Hematopoietic multipotent progenitor cell treated with erythropoietin and hydrocortisone succinate and interleukin-3 and kit ligand, for 4 days (in vitro differentiated cells): ENCODE data around the gene MBOAT7.
"Not testable (repeated sequence)": the region's sequence is repeated elsewhere in the genome, so short reads cannot be mapped to it uniquely, and the experiment has no call there.

Source experiments
- DNase-seq: peaks from one replicate; pipeline ENCODE4 v3.0.0-alpha.2; 2015

Gene MBOAT7

GRCh38 chr19:54208784-54209057 is 19.3 kb upstream of the MBOAT7 start:
- no peak for DNase-seq

GRCh38 chr19:54207983-54208783 is 18.8 kb upstream of the MBOAT7 start:
- DNase-seq, result peak; percentile 99

- DNase-seq, result no peak
These were observed 18.2 kb upstream of the MBOAT7 start for GRCh38 chr19:54207676-54207982.

GRCh38 chr19:54207193-54207592 is 17.8 kb upstream of the MBOAT7 start:
- DNase-seq, result not testable (repeated sequence)

GRCh38 chr19:54206831-54207177 is 17.4 kb upstream of the MBOAT7 start:
- no peak for DNase-seq

GRCh38 chr19:54206030-54206830 is 16.9 kb upstream of the MBOAT7 start:
- no peak for DNase-seq

- DNase-seq, result no peak
These were observed 15.5 kb upstream of the MBOAT7 start for GRCh38 chr19:54204767-54205468.

GRCh38 chr19:54203151-54203611 is 13.8 kb upstream of the MBOAT7 start:
- no peak for DNase-seq

- no peak for DNase-seq
These were observed 12.6 kb upstream of the MBOAT7 start for GRCh38 chr19:54201980-54202379.

GRCh38 chr19:54201172-54201701 is 11.9 kb upstream of the MBOAT7 start:
- no peak for DNase-seq

- no peak for DNase-seq
These were observed 10.0 kb upstream of the MBOAT7 start for GRCh38 chr19:54199401-54199800.

- DNase-seq, result no peak
These were observed 7.7 kb upstream of the MBOAT7 start for GRCh38 chr19:54197121-54197520.

GRCh38 chr19:54196536-54196935 is 7.2 kb upstream of the MBOAT7 start:
- DNase-seq, result no peak

GRCh38 chr19:54194463-54194862 is 5.1 kb upstream of the MBOAT7 start:
- not testable (repeated sequence) for DNase-seq

- DNase-seq, result no peak
These were observed 3.6 kb upstream of the MBOAT7 start for GRCh38 chr19:54193011-54193410.

- DNase-seq, result no peak
These were observed 2.6 kb upstream of the MBOAT7 start for GRCh38 chr19:54191811-54192453.

GRCh38 chr19:54191011-54191810 is 1.8 kb upstream of the MBOAT7 start, which contains the start of gene TSEN34:
Gene TSEN34 (plus strand): TSS chr19:54191308. CDS start chr19:54191365, 57 bp downstream.
- DNase-seq, result peak; percentile 94

GRCh38 chr19:54190503-54191010 is 1.2 kb upstream of the MBOAT7 start:
- DNase-seq, result peak; percentile 100

GRCh38 chr19:54189735-54190502 is 539 bp upstream of the MBOAT7 start:
- DNase-seq, result peak; percentile 100

GRCh38 chr19:54188215-54188871 is 1.0 kb downstream of the MBOAT7 start:
- peak; percentile 95 for DNase-seq
